Uterus (tissue), 2 donors: ENCODE results near the gene BMP8A.

Experiments
- POLR2A ChIP-seq, 2 donors: fragments of 450-650 bp; IDR thresholded peaks; one replicate each; pipeline ENCODE4 v1.6.1; 2016; ENCODE audit warnings: antibody characterized with exemption in 2 of 2, mild to moderate bottlenecking in 1 of 2, moderate library complexity in 1 of 2
- TF ChIP-seq, protein P1 (sequence below), 4 experiments: fragments of 200-600 bp in 2 of 4; fragments of 450-650 bp in 2 of 4; sonication (generic) in 2 of 4; IDR thresholded peaks; one replicate each; pipeline ENCODE4 v1.5.1; 2016 to 2019; ENCODE audit warnings: antibody characterized with exemption in 4 of 4, mild to moderate bottlenecking in 2 of 4, moderate library complexity in 1 of 4

DNA sequence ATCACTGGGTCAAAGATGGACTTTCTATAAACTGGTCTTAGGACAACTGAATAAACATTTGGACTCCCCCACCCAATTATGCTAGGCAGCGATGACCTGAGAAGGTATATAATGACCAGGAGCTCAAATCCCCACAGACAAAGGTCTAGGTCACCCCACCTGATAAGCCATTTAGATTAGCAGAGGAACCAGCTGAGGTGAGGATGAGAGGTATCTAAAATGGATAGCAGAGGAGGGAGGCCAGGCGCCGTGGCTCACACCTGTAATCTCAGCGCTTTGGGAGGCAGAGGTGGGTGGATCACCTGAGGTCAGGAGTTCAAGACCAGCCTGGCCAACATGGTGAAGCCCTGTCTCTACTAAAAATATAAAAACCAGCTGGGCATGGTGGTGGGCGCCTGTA is 51.5 kb downstream of the BMP8A start:
- TF ChIP-seq, protein P1, sequence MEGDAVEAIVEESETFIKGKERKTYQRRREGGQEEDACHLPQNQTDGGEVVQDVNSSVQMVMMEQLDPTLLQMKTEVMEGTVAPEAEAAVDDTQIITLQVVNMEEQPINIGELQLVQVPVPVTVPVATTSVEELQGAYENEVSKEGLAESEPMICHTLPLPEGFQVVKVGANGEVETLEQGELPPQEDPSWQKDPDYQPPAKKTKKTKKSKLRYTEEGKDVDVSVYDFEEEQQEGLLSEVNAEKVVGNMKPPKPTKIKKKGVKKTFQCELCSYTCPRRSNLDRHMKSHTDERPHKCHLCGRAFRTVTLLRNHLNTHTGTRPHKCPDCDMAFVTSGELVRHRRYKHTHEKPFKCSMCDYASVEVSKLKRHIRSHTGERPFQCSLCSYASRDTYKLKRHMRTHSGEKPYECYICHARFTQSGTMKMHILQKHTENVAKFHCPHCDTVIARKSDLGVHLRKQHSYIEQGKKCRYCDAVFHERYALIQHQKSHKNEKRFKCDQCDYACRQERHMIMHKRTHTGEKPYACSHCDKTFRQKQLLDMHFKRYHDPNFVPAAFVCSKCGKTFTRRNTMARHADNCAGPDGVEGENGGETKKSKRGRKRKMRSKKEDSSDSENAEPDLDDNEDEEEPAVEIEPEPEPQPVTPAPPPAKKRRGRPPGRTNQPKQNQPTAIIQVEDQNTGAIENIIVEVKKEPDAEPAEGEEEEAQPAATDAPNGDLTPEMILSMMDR (IDR thresholded peaks at IDR 0.05): no peak
- TF ChIP-seq POLR2A (IDR thresholded peaks at IDR 0.05): no peak
